K562 (cell line): ENCODE results near the gene GPR89A. TPM values are rescaled to one million over a fixed set of nuclear protein-coding genes. Genes with fewer than 3 reads are reported as not detected.

Source experiments
- CBFA2T3 ChIP-seq: fragments of 450-650 bp; IDR thresholded peaks from 2 replicates; pipeline ENCODE4 v1.6.1; 2017
- CHD4 ChIP-seq: fragments of 200-600 bp; sonication (generic); IDR thresholded peaks from 3 replicates; pipeline ENCODE4 v1.6.1; 2012; ENCODE audit warnings: low read depth, mild to moderate bottlenecking, mixed read lengths, low read length, inconsistent platforms; ENCODE audit not compliant: insufficient read depth, insufficient replicate concordance, poor library complexity, severe bottlenecking
- DMBX1 ChIP-seq: fragments of 250-450 bp; sonication (Bioruptor Pico); IDR thresholded peaks from 2 replicates; pipeline ENCODE4 v1.8.0; 2022; ENCODE audit warnings: inconsistent platforms, mild to moderate bottlenecking, moderate library complexity, borderline replicate concordance
- ELF4 ChIP-seq: fragments of 450-650 bp; formaldehyde crosslinking; IDR thresholded peaks from 2 replicates; pipeline ENCODE4 v1.4.0; 2022; ENCODE audit warnings: missing genetic modification characterization
- FOXA3 ChIP-seq, 2 experiments: fragments of 450-650 bp in 1 of 2; sonication (generic) in 1 of 2; formaldehyde crosslinking; IDR thresholded peaks in 1 of 2; conservative IDR thresholded peaks in 1 of 2; 2 replicates each; pipeline versions ENCODE4 v1.4.0 to v1.8.0; 2020 to 2022; ENCODE audit warnings: mild to moderate bottlenecking in 2 of 2, missing genetic modification reagents in 1 of 2
- FOXP4 ChIP-seq: sonication (generic); formaldehyde crosslinking; IDR thresholded peaks from 2 replicates; pipeline ENCODE4 v1.8.0; 2022; ENCODE audit warnings: mild to moderate bottlenecking, missing genetic modification reagents, borderline replicate concordance
- HDAC6 ChIP-seq: IDR thresholded peaks from 2 replicates; pipeline ENCODE4 v1.6.1; 2012; ENCODE audit warnings: low read depth, mild to moderate bottlenecking, control low read depth, inconsistent platforms, low read length, moderate library complexity
- HEY1 ChIP-seq: fragments of 250-450 bp; sonication (Bioruptor Pico); IDR thresholded peaks from 2 replicates; pipeline ENCODE4 v1.5.0; 2020; ENCODE audit warnings: mild to moderate bottlenecking, moderate library complexity, borderline replicate concordance
- HNRNPL ChIP-seq: fragments of 200-400 bp; formaldehyde crosslinking; IDR thresholded peaks from 2 replicates; pipeline ENCODE4 v1.6.1; 2017; ENCODE audit warnings: low read depth, mild to moderate bottlenecking, low read length
- IRF2 ChIP-seq: sonication (generic); formaldehyde crosslinking; IDR thresholded peaks from 2 replicates; pipeline ENCODE4 v1.8.1; 2022; ENCODE audit warnings: mild to moderate bottlenecking, missing genetic modification reagents
- PTTG1 ChIP-seq: fragments of 450-650 bp; IDR thresholded peaks from 2 replicates; pipeline ENCODE4 v1.6.1; 2016; ENCODE audit warnings: low read depth, mild to moderate bottlenecking, missing genetic modification characterization, missing compliant biosample characterization
- TAL1 ChIP-seq: fragments of 450-650 bp; IDR thresholded peaks from 2 replicates; pipeline ENCODE4 v1.6.1; 2016; ENCODE audit warnings: mild to moderate bottlenecking
- TCF3 ChIP-seq: sonication (generic); formaldehyde crosslinking; IDR thresholded peaks from 2 replicates; pipeline ENCODE4 v1.4.0; 2020; ENCODE audit warnings: mild to moderate bottlenecking, missing genetic modification reagents
- TFE3 ChIP-seq: fragments of 450-650 bp; formaldehyde crosslinking; IDR thresholded peaks from 2 replicates; pipeline ENCODE4 v1.4.0; 2020; ENCODE audit warnings: mild to moderate bottlenecking, mixed read lengths
- THRA ChIP-seq: fragments of 450-650 bp; IDR thresholded peaks from 2 replicates; pipeline ENCODE4 v1.6.1; 2017; ENCODE audit warnings: mild to moderate bottlenecking, moderate library complexity
- ZBTB1 ChIP-seq: sonication (generic); formaldehyde crosslinking; IDR thresholded peaks from 2 replicates; pipeline ENCODE4 v1.8.1; 2023; ENCODE audit warnings: missing genetic modification reagents, low read depth, mild to moderate bottlenecking, borderline replicate concordance
- ZBTB33 ChIP-seq: sonication (generic); formaldehyde crosslinking; IDR thresholded peaks from 2 replicates; pipeline ENCODE4 v1.8.1; 2023; ENCODE audit warnings: mild to moderate bottlenecking, missing genetic modification reagents
- ZEB2 ChIP-seq: fragments of 450-650 bp; IDR thresholded peaks from 2 replicates; pipeline ENCODE4 v1.6.1; 2016
- ZNF140 ChIP-seq: fragments of 250-450 bp; sonication (Bioruptor Pico); IDR thresholded peaks from 2 replicates; pipeline ENCODE4 v1.8.0; 2021; ENCODE audit warnings: moderate library complexity, mild to moderate bottlenecking, inconsistent platforms
- ZNF224 ChIP-seq: sonication (generic); formaldehyde crosslinking; IDR thresholded peaks from 2 replicates; pipeline ENCODE4 v1.8.0; 2022; ENCODE audit warnings: mild to moderate bottlenecking, missing genetic modification reagents
- ZNF695 ChIP-seq: fragments of 450-650 bp; formaldehyde crosslinking; IDR thresholded peaks from 2 replicates; pipeline ENCODE4 v1.4.0; 2020; ENCODE audit warnings: mild to moderate bottlenecking, moderate library complexity
- polyA plus RNA-seq, 8 experiments: library from polyadenylated mRNA; depleted of rRNA in 4 of 8; stranded (reverse) in 5 of 8; unstranded in 3 of 8; fragments of >200 nt; fragmentation: Nextera tagmentation in 2 of 8; fragmentation: Illumina TruSeq in 1 of 8; extraction: Ambion mirVana in 2 of 8; extraction: Trizol in 1 of 8; gene quantifications; 2 replicates each; pipeline versions ENCODE4 v1.2.1 to v1.2.3, GENCODE V29; 2011 to 2014; ENCODE audit warnings: inconsistent platforms in 1 of 8, missing spikeins in 1 of 8
- total RNA-seq, 7 experiments: library from RNA; depleted of rRNA in 6 of 7; stranded (reverse); fragments of >200 nt in 6 of 7; fragmentation: Illumina TruSeq in 2 of 7; extraction: Trizol in 2 of 7; gene quantifications; 2 replicates each; pipeline versions ENCODE4 v1.2.1 to v1.2.3, GENCODE V29; 2011 to 2021; ENCODE audit warnings: low replicate concordance in 1 of 7

The GPR89A gene
- total and polyA plus RNA-seq, 9 of the 15 experiments (the other 6 are each of a cell fraction or from before 2014, with no cell fraction given), result 23.0 to 63.4 (median 37.4) TPM

GRCh38 chr1:145695821-145696629 lies 88.2 kb downstream of the GPR89A start (continued):
- TF ChIP-seq ZNF140 (CRISPR knock-in tag) (no peak), FOXP4 (CRISPR knock-in tag) (no peak), CBFA2T3 (peak; percentile 61), ELF4 (no peak), DMBX1 (CRISPR knock-in tag) (no peak), HEY1 (no peak), ZNF224 (CRISPR knock-in tag) (no peak), PTTG1 (no peak), HNRNPL (no peak), ZBTB1 (no peak), ZNF695 (no peak), ZEB2 (0 out of 2 replicates have a peak, but pooled peaks have one; percentile 22), CHD4 (no peak), THRA (peak; percentile 50; the same call in 1 of the 2 replicates), HDAC6 (no peak), TAL1 (peak; percentile 28), TFE3 (CRISPR knock-in tag) (no peak), TCF3 (CRISPR knock-in tag) (peak; percentile 34; the same call in 1 of the 2 replicates), ZBTB33 (CRISPR knock-in tag) (no peak), FOXA3 (CRISPR knock-in tag; conservative IDR thresholded peaks at IDR 0.05 in 1 of 2, IDR thresholded peaks at IDR 0.05 in 1 of 2) (peak; percentile 31 to 52; a peak in 1 of 4 replicates), IRF2 (CRISPR knock-in tag) (no peak)
